Parathyroid adenoma (tissue), 2 donors: ENCODE measurements around the gene CEP128.
A peak's percentile ranks its signal among the peaks of the same experiment; 100 is the strongest.

Experiments used
- H2AFZ ChIP-seq: fragments of 300-600 bp; sonication (generic); one replicate; pipeline ENCODE4 v1.7.0; 2017; ENCODE audit warnings: antibody characterized with exemption, mild to moderate bottlenecking
- H3K27ac ChIP-seq: fragments of 300-600 bp; sonication (generic); one replicate; pipeline ENCODE4 v1.7.0; 2017
- H3K27me3 ChIP-seq: fragments of 300-600 bp; sonication (generic); one replicate; pipeline ENCODE4 v1.7.0; 2017; ENCODE audit warnings: low read length; ENCODE audit not compliant: control insufficient read depth, insufficient read depth
- H3K36me3 ChIP-seq: fragments of 300-600 bp; sonication (generic); one replicate; pipeline ENCODE4 v1.7.0; 2017; ENCODE audit warnings: low read length; ENCODE audit not compliant: control insufficient read depth, insufficient read depth
- H3K4me1 ChIP-seq: fragments of 300-600 bp; sonication (generic); one replicate; pipeline ENCODE4 v1.7.0; 2017; ENCODE audit warnings: control low read depth
- H3K4me2 ChIP-seq: fragments of 300-600 bp; sonication (generic); one replicate; pipeline ENCODE4 v1.7.0; 2017; ENCODE audit warnings: low read length
- H3K4me3 ChIP-seq: fragments of 300-600 bp; sonication (generic); one replicate; pipeline ENCODE4 v1.7.0; 2017; ENCODE audit warnings: low read depth, low read length
- H3K79me2 ChIP-seq: fragments of 300-600 bp; sonication (generic); one replicate; pipeline ENCODE4 v1.7.0; 2017; ENCODE audit warnings: control low read depth
- H3K9ac ChIP-seq: fragments of 300-600 bp; sonication (generic); one replicate; pipeline ENCODE4 v1.7.0; 2017; ENCODE audit warnings: mild to moderate bottlenecking
- H3K9me3 ChIP-seq: fragments of 300-600 bp; sonication (generic); one replicate; pipeline ENCODE4 v1.7.0; 2017; ENCODE audit warnings: low read length; ENCODE audit not compliant: control insufficient read depth
- CTCF ChIP-seq: fragments of 300-600 bp; sonication (generic); IDR thresholded peaks from one replicate; pipeline ENCODE4 v1.7.0; 2017; ENCODE audit warnings: antibody characterized with exemption, mild to moderate bottlenecking
- donor health status: primary hyperparathyroidism.

CEP128 gene

GRCh38 chr14:80948291-80948690 lies 6.8 kb upstream of the CEP128 start:
- Histone ChIP-seq H3K4me3 (no peak overlapping the region), H3K9me3 (no peaks in the 10 kb centered on the region), H3K79me2 (no peaks in the 10 kb centered on the region), H3K27me3 (no peaks in the 10 kb centered on the region), H3K9ac (no peak overlapping the region), H3K4me1 (no peaks in the 10 kb centered on the region), H2AFZ (no peak overlapping the region), H3K27ac (no peak overlapping the region), H3K4me2 (no peak overlapping the region), H3K36me3 (no peaks in the 10 kb centered on the region)
- TF ChIP-seq CTCF = no peak

DNA sequence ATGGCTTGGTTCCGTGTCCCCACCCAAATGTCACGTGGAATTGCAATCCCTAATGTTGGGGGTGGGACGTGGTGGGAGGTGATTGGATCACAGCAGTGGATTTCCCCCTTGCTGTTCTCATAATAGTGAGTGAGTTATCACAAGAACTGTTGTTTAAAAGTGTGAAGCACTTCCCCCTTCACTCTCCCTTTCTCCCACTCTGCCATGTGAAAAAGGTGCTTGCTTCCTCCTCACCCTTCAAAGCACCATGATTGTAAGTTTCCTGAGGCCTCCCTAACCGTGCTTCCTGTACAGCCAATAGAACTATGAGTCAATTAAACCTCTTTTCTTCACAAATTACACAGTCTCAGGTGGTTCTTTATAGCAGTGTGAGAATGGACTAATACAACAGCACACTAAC lies 5.3 kb upstream of the CEP128 start:
- no peaks in the 10 kb centered on the region for H3K79me2 ChIP-seq
- no peak overlapping the region for H2AFZ ChIP-seq
- H3K9me3 ChIP-seq = no peaks in the 10 kb centered on the region
- H3K27ac ChIP-seq = no peak overlapping the region
- no peak overlapping the region for H3K9ac ChIP-seq
- TF ChIP-seq CTCF = no peak
- H3K4me2 ChIP-seq = no peak overlapping the region
- no peak overlapping the region for H3K4me3 ChIP-seq
- H3K36me3 ChIP-seq = no peaks in the 10 kb centered on the region
- no peaks in the 10 kb centered on the region for H3K27me3 ChIP-seq
- peaks cover 7% of the 10 kb centered on the region for H3K4me1 ChIP-seq

DNA sequence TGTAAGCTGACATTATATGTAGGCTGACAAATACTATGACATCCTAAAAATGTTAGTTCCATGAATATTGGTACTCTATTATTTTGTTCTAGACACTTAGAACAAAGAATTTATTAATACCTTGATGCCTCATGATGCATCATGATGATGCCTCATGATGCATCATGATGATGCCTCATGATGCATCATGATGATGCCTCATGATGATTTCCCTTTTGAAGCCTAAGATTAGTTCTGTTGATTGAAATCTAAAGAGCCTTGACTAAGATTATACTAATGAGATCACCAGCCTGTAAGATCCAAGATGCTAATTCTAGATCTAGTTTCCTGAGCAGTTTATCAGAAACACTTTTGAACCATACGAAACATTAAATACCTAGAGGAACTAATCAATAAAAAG lies 4.6 kb upstream of the CEP128 start:
- H3K79me2 ChIP-seq = no peaks in the 10 kb centered on the region
- H3K4me2 ChIP-seq = no peak overlapping the region
- no peaks in the 10 kb centered on the region for H3K27me3 ChIP-seq
- H3K9me3 ChIP-seq = no peaks in the 10 kb centered on the region
- H2AFZ ChIP-seq = no peak overlapping the region
- no peak overlapping the region for H3K9ac ChIP-seq
- peaks cover 7% of the 10 kb centered on the region for H3K4me1 ChIP-seq
- H3K36me3 ChIP-seq = no peaks in the 10 kb centered on the region
- TF ChIP-seq CTCF = no peak
- H3K27ac ChIP-seq = no peak overlapping the region
- H3K4me3 ChIP-seq = no peak overlapping the region

GRCh38 chr14:80944861-80945617 lies 3.5 kb upstream of the CEP128 start:
- H3K27ac ChIP-seq = no peak overlapping the region
- H3K9me3 ChIP-seq = no peaks in the 10 kb centered on the region
- H3K36me3 ChIP-seq = no peaks in the 10 kb centered on the region
- no peaks in the 10 kb centered on the region for H3K79me2 ChIP-seq
- no peak overlapping the region for H2AFZ ChIP-seq
- TF ChIP-seq CTCF = no peak
- H3K4me2 ChIP-seq = no peak overlapping the region
- peaks cover 7% of the 10 kb centered on the region for H3K4me1 ChIP-seq
- no peak overlapping the region for H3K9ac ChIP-seq
- no peaks in the 10 kb centered on the region for H3K27me3 ChIP-seq
- no peak overlapping the region for H3K4me3 ChIP-seq

- peaks cover 7% of the 10 kb centered on the region for H3K4me1 ChIP-seq
- H3K9ac ChIP-seq = no peak overlapping the region
- H3K36me3 ChIP-seq = no peaks in the 10 kb centered on the region
- H3K27ac ChIP-seq = no peak overlapping the region
- peak overlapping the region; percentile 90 for H2AFZ ChIP-seq
- H3K79me2 ChIP-seq = no peaks in the 10 kb centered on the region
- no peaks in the 10 kb centered on the region for H3K27me3 ChIP-seq
- H3K9me3 ChIP-seq = no peaks in the 10 kb centered on the region
- H3K4me2 ChIP-seq = peak overlapping the region; percentile 90
- no peak for TF ChIP-seq CTCF
- H3K4me3 ChIP-seq = peak overlapping the region; percentile 83
Measured at GRCh38 chr14:80942191-80942600, 658 bp upstream of the CEP128 start.
